HG03095 (cell line): ENCODE measurements around the gene ATF7.
"Not testable (repeated sequence)": the region's sequence is repeated elsewhere in the genome, so short reads cannot be mapped to it uniquely, and the experiment has no call there.

ENCODE experiments used
- ATAC-seq: cut with Tn5 transposase; IDR thresholded peaks from one replicate; pipeline ENCODE4 v1.9.1; 2021; ENCODE audit warnings: moderate library complexity; ENCODE audit not compliant: unreplicated experiment

The ATF7 gene

GRCh38 chr12:53631721-53632120 lies 5.5 kb upstream of the ATF7 start:
- no peak for ATAC-seq

GRCh38 chr12:53627919-53628318 lies 1.7 kb upstream of the ATF7 start:
- ATAC-seq, result no peak

GRCh38 chr12:53626702-53627169 lies 554 bp upstream of the ATF7 start:
- peak; percentile 14 for ATAC-seq

- no peak for ATAC-seq
Measured at GRCh38 chr12:53625373-53625945, 723 bp downstream of the ATF7 start.

- ATAC-seq, result no peak
Measured at GRCh38 chr12:53624956-53625355, 1.2 kb downstream of the ATF7 start.

- ATAC-seq, result no peak
Measured at GRCh38 chr12:53624458-53624857, 1.7 kb downstream of the ATF7 start.

GRCh38 chr12:53623548-53624385 lies 2.4 kb downstream of the ATF7 start:
- ATAC-seq, result no peak

GRCh38 chr12:53622724-53623123 lies 3.5 kb downstream of the ATF7 start:
- ATAC-seq, result no peak

GRCh38 chr12:53618275-53618674 lies 7.9 kb downstream of the ATF7 start:
- no peak for ATAC-seq

GRCh38 chr12:53617700-53618099 lies 8.5 kb downstream of the ATF7 start:
- no peak for ATAC-seq

GRCh38 chr12:53616950-53617349 lies 9.2 kb downstream of the ATF7 start:
- no peak for ATAC-seq

- no peak for ATAC-seq
Measured at GRCh38 chr12:53613821-53614220, 12.4 kb downstream of the ATF7 start.

- ATAC-seq, result no peak
Measured at GRCh38 chr12:53612978-53613377, 13.2 kb downstream of the ATF7 start.

- ATAC-seq, result no peak
Measured at GRCh38 chr12:53611304-53611703, 14.9 kb downstream of the ATF7 start.

- not testable (repeated sequence) for ATAC-seq
Measured at GRCh38 chr12:53606688-53607087, 19.5 kb downstream of the ATF7 start.

GRCh38 chr12:53604581-53604980 lies 21.6 kb downstream of the ATF7 start:
- no peak for ATAC-seq

GRCh38 chr12:53603804-53604203 lies 22.4 kb downstream of the ATF7 start:
- ATAC-seq, result no peak

- ATAC-seq, result no peak
Measured at GRCh38 chr12:53603196-53603595, 23.0 kb downstream of the ATF7 start.

- ATAC-seq, result no peak
Measured at GRCh38 chr12:53602176-53602864, 23.9 kb downstream of the ATF7 start.

- no peak for ATAC-seq
Measured at GRCh38 chr12:53601296-53601847, 24.8 kb downstream of the ATF7 start.

GRCh38 chr12:53600490-53601295 lies 25.5 kb downstream of the ATF7 start:
- ATAC-seq, result no peak
